Osteocyte (in vitro differentiated cells): ENCODE results near the gene ANKRD44. TPM values are rescaled to one million over a fixed set of nuclear protein-coding genes. Genes with fewer than 3 reads are reported as not detected.

Experiments
- DNase-seq: peaks from one replicate; pipeline ENCODE4 v3.0.0; 2021; ENCODE audit warnings: mixed read lengths; ENCODE audit not compliant: unreplicated experiment; ENCODE audit errors: extremely low spot score
- H3K27ac Mint-ChIP-seq: one replicate; pipeline ENCODE4 v1.8.0; 2021; ENCODE audit warnings: mild to moderate bottlenecking, mixed read lengths; ENCODE audit not compliant: unreplicated experiment
- H3K27me3 Mint-ChIP-seq: one replicate; pipeline ENCODE4 v1.8.0; 2021; ENCODE audit warnings: mixed read lengths; ENCODE audit not compliant: unreplicated experiment
- H3K36me3 Mint-ChIP-seq: one replicate; pipeline ENCODE4 v1.8.0; 2021; ENCODE audit warnings: mixed read lengths; ENCODE audit not compliant: unreplicated experiment
- H3K4me1 Mint-ChIP-seq: one replicate; pipeline ENCODE4 v1.8.0; 2021; ENCODE audit warnings: mixed read lengths; ENCODE audit not compliant: unreplicated experiment
- H3K4me3 Mint-ChIP-seq: one replicate; pipeline ENCODE4 v1.8.0; 2021; ENCODE audit warnings: mild to moderate bottlenecking, moderate library complexity, mixed read lengths; ENCODE audit not compliant: unreplicated experiment
- H3K9me3 Mint-ChIP-seq: one replicate; pipeline ENCODE4 v1.8.0; 2021; ENCODE audit warnings: mixed read lengths; ENCODE audit not compliant: unreplicated experiment
- CTCF ChIP-seq: fragments of 200-600 bp; sonication (generic); IDR thresholded peaks from 2 replicates; pipeline ENCODE4 v1.5.0; 2021; ENCODE audit warnings: antibody characterized with exemption, mild to moderate bottlenecking, moderate library complexity
- total RNA-seq: library from RNA; stranded (reverse); gene quantifications from 2 replicates; pipeline ENCODE4 v1.2.1, GENCODE V29; 2021

Gene ANKRD44
- total RNA-seq, 1 donor from 2014 or later = 16.6 TPM

GRCh38 chr2:197097578-197098366, 212.8 kb downstream of the ANKRD44 start:
- no peak for DNase-seq
- Mint-ChIP-seq H3K27me3 (no peaks in the 10 kb centered on the region), H3K36me3 (peaks cover 4% of the 10 kb centered on the region), H3K9me3 (no peaks in the 10 kb centered on the region), H3K4me1 (peaks cover 9% of the 10 kb centered on the region), H3K4me3 (no peak overlapping the region), H3K27ac (no peak overlapping the region)
- TF ChIP-seq CTCF = no peak

GRCh38 chr2:197096649-197097048, 213.9 kb downstream of the ANKRD44 start:
- no peaks in the 10 kb centered on the region for H3K9me3 Mint-ChIP-seq
- H3K27me3 Mint-ChIP-seq = no peaks in the 10 kb centered on the region
- H3K27ac Mint-ChIP-seq = no peak overlapping the region
- no peak for DNase-seq
- peaks cover 20% of the 10 kb centered on the region for H3K4me1 Mint-ChIP-seq
- H3K4me3 Mint-ChIP-seq = no peak overlapping the region
- peaks cover 4% of the 10 kb centered on the region for H3K36me3 Mint-ChIP-seq
- TF ChIP-seq CTCF = no peak

- TF ChIP-seq CTCF = no peak
- Mint-ChIP-seq H3K4me3 (peak overlapping the region; percentile 9), H3K27me3 (no peaks in the 10 kb centered on the region), H3K27ac (peak overlapping the region; percentile 40), H3K9me3 (no peaks in the 10 kb centered on the region), H3K36me3 (no peaks in the 10 kb centered on the region), H3K4me1 (peaks cover 15% of the 10 kb centered on the region)
- no peak for DNase-seq
Observed at GRCh38 chr2:197092431-197092830, 218.1 kb downstream of the ANKRD44 start.

- no peaks in the 10 kb centered on the region for H3K27me3 Mint-ChIP-seq
- no peaks in the 10 kb centered on the region for H3K9me3 Mint-ChIP-seq
- no peak for TF ChIP-seq CTCF
- H3K4me1 Mint-ChIP-seq = peaks cover 12% of the 10 kb centered on the region
- no peak for DNase-seq
- no peak overlapping the region for H3K27ac Mint-ChIP-seq
- no peak overlapping the region for H3K4me3 Mint-ChIP-seq
- H3K36me3 Mint-ChIP-seq = no peaks in the 10 kb centered on the region
Observed at GRCh38 chr2:197090742-197091367, 219.7 kb downstream of the ANKRD44 start.

- Mint-ChIP-seq H3K9me3 (no peaks in the 10 kb centered on the region), H3K36me3 (peaks cover 3% of the 10 kb centered on the region), H3K4me3 (no peak overlapping the region), H3K4me1 (peaks cover 12% of the 10 kb centered on the region), H3K27ac (no peak overlapping the region), H3K27me3 (no peaks in the 10 kb centered on the region)
- TF ChIP-seq CTCF = no peak
- DNase-seq = no peak
Observed at GRCh38 chr2:197089655-197090054, 220.9 kb downstream of the ANKRD44 start.
